HG03469 (cell line): ENCODE measurements around the gene SETX.
"Not testable (repeated sequence)": the region's sequence is repeated elsewhere in the genome, so short reads cannot be mapped to it uniquely, and the experiment has no call there.

Experiments used
- ATAC-seq: cut with Tn5 transposase; IDR thresholded peaks from one replicate; pipeline ENCODE4 v1.9.1; 2021; ENCODE audit warnings: mild to moderate bottlenecking, moderate library complexity, moderate number of reproducible peaks; ENCODE audit not compliant: unreplicated experiment

Gene SETX

DNA sequence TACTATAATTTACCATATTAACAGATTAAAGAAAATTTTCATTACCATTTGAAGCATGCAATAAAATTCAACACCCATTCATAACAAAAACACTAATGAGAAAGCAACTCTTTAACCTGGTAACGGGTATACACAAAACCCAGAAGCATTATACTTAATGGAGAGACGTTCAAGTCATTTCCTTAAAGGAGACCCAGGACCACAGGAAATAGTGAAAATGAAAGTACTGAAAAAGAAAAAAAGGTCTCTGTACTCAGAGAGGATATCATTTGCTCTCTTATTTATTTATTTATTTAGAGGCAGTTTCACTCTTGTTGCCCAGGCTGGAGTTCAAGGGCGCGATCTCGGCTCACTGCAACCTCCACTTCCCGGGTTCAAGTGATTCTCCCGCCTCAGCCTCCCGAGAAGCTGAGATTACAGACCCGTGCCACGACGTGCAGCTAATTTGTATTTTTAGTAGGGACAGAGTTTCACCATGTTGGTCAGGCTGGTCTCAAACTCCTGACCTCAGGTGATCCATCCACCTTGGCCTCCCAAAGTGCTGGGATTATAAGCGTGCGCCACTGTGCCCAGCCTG is 61.6 kb downstream of the SETX start:
- no peak for ATAC-seq

DNA sequence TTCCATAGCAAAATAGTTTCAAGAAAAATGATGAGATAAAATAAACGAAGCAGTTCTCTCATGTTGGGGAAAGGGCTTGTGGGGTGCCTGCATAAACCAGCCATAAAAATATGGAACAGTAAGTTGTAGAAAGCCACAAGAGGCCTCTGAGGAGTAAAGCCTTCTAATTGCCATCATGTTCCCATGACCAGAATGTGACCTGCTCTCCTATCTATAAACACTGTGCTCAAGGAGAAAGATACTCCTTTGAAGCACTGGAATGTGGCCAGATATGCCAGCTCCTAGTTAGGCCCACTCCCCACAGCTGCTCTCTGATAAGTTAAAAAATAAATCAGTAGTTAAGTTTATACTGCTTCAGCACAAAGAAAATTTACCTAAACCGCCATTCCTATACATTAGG is 65.8 kb downstream of the SETX start:
- no peak for ATAC-seq

DNA sequence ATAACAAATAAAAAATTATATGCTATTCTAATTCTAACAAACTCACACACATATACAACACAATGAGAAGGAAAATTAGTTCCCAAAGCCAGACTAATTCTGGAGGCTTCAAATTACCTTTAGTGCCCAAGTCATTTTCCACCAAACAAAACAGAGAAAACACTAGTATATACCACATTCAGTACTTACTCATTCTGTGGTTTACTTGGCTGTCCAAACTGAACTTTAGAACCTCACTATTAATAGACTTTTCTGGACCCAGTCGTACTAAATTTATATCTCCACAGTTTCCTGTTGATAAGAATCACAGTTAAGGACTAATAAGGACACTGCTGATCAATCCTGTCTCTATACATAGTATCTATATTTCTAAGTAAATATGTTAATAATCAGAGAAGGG is 66.4 kb downstream of the SETX start:
- no peak for ATAC-seq

DNA sequence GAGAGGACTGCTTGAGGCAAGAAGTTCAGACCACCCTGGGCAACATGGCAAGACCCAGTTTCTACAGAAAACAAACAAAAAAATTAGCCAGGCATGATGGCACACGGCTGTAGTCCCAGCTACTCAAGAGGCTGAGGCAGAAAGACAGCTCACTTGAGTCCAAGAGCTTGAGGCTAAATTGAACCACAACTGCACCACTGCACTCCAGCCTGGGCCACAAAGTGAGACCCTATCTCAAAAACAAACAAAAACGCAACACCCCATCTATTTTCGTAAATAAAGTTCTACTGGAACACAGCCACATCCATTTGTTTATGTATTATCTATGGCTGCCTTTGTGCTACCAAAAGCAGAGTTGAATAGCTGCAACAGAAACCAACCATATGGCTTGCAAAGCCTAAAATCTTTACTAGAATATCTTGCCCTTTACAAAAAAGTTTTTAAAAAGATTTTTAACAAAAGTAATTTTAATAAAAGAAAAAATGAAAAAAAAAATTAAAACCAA is 67.5 kb downstream of the SETX start:
- no peak for ATAC-seq

DNA sequence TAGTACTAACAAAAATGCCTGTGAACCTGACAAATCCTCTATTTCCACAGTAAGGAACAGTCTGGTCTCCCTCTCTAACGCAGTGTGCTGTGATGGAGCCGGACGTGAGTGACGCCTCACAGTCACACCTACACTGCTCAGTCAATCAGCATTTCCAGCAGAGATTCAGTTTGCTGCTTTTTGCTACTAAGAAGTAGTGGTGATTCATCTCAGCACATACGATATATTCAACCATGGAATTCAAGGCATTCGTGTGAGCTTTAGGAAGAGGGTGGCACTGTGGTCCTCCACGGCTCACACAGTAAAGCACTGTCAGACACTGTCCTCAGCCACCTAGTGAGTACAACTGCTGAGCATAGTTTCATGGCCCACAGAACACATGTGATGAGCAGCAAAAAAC is 70.9 kb downstream of the SETX start:
- ATAC-seq: no peak

DNA sequence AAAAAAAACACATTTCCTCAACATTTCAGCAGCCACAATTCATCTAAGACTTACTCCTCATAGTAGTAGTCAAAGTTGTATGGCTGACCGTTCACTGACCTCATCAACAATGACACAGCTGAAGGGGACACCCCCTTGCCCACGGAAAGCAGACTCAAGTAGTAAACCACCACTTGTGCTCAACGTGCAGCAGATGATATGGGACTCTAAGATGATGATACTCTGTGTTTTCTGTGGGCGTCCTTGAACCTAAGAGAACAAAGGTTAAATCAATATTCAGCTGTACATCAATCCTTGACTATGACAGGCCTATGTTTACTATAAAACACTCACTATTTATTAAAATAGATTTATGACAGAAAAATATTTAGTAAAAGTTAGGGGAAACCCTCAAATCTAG is 71.6 kb downstream of the SETX start:
- no peak for ATAC-seq

DNA sequence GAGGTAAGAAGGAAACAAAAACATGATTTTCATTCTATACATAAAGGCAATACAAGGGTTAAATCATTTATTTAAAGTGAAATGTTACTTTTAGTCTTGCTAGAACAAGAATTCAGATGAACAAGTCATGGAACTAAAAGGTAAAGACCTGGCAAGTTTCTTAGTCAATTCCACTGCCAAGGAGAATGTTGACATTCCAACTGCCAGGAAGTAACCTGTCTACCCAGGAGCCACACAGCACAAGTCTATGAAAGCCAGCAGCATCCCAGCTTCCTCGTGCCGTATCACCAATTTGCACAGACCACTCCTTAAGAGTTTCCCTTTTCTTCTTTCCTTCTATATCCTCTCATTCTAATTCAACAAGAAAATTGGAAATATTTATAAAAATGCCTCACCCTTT is 79.9 kb downstream of the SETX start:
- no peak for ATAC-seq

DNA sequence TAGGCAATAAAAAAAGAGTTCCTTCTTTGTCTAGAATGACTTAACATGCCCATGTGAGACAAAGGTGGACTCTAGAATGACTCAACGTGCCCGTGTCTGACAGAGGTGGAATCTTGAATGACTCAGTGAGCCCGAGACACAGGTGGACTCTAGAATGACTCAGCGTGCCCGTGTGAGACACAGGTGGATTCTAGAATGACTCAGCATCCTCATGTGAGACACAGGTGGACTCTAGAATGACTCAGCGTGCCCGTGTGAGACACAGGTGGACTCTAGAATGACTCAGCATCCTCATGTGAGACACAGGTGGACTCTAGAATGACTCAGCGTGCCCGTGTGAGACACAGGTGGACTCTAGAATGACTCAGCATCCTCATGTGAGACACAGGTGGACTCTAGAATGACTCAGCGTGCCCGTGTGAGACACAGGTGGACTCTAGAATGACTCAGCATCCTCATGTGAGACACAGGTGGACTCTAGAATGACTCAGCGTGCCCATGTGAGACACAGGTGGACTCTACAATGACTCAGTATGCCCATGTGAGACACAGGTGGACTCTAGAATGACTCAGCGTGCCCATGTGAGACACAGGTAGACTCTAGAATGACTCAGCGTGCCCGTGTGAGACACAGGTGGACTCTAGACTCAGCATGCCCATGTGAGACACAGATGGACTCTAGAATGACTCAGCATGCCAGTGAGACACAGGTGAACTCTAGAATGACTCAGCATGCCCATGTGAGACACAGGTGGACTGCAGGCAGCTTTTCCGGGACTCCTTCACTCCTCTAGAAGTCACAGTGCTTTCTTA is 84.9 kb downstream of the SETX start:
- ATAC-seq: not testable (repeated sequence)

DNA sequence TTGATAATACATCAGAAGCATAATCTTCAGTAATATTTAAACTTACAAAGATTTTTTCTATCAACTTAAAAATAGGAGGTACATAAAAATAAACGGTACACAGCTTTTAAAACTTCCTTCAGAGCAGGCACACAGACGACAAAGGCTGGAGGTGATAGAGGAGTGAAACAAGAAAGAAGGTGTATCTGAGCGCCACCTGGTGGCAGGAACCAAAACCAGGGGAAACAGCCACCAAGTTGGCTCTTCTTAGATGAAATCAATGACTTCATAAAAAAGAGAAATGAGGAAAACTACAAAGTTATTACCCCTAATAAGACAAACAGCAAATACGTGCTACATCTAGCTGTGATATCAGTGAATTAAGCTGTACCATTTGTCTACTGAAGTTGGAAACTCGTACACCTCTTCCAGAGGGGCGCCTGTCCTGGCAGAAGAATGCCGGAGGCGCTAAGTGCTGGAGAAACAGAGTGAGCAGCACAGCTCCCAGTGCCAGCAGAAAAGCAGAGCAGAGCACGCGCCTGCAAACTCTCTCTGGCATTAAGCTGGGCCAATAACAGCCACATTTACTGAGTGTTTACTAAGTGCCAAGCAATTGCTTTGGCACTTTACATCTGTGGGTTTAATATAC is 85.9 kb downstream of the SETX start:
- no peak for ATAC-seq

DNA sequence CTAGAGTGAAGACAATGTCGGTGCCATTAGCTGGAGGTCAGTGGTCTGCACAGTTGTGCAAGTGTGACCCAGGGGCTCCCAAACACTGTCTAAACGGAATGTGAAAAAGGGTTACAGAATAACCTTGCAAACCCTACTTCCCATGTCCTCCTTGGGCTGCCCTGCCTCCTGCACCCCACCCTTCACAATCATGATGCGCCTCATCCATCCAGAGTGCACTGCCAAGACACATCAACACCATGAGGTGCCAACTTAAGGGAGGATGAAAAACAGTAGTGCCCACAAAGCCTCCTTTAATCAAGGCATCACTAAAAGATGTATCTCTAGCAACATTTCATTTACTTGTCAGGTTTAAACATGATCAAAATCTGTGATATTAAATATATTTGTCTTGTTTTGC is 87.1 kb downstream of the SETX start:
- ATAC-seq: no peak

DNA sequence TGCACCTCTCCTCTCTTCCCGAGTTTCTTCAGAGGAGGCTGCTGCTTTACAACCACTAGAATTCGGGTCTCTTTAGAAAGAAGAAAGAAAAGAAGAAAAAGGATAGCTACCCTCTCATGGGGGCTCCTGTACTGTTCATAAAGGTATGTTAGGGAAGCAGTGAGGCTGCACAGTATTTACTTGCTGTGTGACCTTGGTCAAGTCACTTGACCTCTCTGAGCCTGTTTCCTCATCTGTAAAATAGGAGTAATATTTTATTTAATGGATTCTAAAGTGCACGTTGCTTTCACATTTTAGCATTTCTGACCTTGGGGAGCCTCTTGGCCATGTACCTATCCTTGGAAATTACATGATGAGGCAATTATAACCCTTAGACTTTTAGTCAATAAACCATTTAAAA is 88.8 kb downstream of the SETX start:
- ATAC-seq: no peak

DNA sequence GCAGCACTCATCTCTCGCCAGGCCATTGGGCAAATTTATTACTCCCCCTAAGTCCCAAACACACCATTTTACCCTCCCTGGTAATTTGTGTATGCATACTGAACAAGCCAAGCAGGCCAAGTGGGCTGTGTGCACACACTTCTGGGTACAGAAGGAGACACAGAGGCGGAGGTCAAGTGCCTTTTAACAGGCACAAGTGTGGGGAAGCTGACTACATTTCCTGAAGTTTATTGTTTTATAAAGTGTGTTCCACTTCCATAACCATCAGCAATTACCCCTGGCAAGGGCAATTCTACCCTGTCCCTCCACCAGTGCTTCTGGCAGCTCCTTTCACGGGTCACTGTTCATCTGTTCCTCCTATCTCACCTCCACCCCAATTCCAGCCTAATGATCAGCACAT is 93.9 kb downstream of the SETX start:
- ATAC-seq: no peak

DNA sequence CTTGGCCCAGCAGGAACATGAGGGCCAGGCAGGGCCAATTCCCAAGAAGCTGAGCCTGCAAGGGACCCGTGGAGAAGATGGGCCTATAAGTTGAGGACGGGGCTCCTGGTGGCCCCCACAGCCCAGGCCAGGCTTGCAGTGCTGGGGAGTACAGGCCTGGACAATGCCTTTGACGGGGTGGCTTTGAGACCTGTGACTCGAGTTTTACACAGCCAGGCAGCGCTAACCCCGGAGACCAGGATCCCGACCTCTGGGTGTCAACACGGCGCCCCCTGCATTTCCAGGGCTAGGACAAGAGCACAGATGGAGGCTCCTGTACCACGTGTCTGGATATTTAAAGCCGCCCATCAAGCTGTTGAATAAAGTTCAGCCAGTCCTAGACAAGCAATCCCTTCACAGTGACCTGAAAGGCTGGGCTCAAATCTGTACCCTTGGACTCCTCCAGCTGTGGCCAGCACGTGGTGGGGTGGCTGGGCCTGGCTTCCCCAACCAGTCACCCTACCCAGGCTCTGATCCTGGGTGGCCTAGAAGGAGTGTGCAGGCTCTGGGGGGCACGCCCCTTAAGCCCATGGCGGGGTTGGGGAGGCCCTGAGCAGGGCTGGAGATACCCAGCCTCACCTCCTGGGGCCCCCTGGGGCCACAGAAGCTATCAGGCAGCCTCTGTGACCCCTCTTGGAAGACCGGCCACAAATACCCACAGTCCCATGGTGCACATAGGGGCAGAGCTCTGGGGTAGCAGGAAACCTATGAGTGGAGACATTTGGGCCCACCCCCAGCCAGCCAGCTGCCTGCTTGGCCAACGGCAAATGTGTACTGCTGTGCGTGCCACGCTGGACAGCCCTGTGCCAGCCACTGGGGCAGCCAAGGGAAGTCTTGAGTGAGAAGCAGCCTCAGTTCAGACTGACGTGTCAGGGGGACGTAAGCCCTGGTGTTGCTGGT is 104.2 kb downstream of the SETX start:
- no peak for ATAC-seq

DNA sequence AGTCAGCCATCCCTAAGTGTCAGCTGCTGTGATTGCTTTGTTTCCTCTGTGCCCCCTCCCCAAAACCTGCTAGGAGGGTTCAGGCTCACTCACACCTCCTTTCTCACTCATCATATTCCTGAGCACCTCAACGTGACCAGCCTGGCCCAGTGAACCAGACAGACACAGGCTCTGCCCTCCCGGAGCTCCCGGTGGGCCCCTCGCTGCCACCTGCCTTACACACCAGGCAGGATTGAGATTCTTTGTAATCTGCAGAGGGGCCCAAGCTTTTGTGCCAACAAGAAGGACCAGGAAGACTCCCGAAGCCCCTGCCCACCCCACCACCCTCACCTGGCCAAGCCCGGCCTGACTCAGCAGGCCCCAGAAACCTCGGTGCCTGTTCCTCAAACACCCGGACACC is 105.1 kb downstream of the SETX start:
- ATAC-seq: no peak

DNA sequence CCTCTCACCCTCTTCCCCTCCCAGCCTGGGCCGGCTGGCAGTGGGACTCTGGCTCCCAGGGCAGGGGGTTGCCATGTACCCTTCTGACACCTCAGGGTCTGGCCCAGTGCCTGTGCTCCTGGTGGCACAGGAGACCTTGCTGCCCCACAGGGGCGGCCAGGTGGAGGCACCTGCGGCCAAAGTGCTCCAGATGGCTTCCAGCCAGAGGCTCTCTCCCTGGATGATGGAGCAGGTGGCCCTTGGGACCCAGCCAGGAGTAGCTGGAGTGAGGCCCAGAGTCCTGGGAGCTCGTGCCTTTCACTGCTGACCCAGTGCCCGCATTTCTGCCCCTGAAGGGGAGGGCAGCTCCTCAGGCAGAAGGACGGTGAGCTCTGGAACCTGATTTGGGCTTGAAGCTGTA is 105.7 kb downstream of the SETX start:
- no peak for ATAC-seq

DNA sequence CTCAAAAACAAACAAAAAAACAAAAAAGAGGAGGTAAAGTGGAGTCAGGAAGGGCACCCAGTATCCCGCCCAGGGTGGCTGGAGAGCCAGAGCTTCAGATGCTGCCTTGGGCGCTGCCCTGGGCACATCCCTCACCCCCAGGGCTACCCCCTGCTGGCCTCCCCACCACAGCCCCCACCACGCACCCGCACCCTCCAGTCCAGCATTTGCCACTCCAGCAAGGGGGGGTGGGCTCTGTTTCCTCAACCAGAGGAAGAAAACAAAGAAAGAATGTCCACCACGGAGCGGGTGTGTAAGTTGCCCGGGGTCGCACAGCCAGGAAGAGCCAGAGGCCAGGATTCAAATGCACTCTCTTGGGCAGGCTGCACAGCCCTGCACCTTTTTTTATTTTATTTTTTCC is 106.8 kb downstream of the SETX start:
- no peak for ATAC-seq

DNA sequence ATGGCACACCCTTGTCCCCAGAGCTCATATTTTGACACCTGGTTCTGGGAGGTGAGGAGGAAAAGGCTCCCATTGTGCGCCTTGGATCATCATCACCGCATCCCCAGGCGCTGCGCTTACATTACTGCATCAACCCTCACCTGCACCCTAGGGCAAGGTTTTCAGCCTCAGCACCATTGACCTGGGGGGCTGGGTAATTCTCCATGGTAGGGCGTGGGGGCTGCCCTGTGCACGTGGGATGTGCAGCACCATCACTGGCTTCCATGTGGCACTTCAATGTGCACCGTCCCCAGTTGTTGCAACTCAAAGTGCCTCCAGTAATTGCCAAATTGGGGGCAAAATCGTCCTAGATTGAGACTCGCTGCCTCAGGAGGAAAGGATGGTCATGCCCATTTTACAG is 109.3 kb downstream of the SETX start:
- no peak for ATAC-seq

DNA sequence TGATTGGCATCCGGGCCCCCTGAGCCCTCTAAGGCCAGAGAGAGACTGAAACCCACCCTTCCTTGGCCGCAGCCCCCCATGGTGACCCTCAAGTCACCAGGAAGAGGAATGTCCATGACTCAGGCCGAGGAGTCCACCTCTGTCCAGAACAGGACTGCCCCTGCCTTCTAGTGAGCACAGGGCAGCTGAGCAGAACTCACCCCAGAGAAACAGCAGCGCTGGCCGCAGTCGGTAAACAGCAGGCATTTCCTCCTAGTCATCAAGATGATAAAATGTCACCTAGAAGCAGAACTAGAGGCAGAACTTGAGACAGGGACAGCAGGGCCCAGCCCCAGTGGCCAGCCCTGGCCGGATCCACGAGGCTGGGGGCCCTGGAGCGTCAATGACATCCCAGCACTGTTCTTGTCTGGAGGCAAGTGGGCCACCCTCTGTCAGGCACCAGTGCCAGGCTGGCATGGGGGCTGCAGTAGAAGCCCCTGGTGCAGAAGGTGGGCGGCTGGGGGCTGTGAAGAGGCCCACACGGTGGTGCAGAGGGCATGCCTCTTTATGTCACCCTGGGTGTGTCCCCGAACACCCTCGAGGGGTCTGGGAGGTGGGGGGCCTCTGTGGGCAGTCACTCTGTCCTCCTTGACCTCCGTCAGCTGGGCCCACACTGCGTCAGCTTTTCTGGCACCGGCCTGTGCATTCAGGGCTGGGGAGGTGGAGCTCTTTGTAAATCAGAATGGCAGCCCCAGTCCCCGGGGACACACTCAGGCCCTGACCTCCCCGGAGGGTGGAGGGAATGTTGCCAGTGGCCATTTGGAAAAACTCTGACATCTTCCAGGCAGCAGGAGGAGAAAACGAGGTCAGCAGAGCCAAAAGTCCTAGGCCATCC is 110.0 kb downstream of the SETX start:
- ATAC-seq: no peak

DNA sequence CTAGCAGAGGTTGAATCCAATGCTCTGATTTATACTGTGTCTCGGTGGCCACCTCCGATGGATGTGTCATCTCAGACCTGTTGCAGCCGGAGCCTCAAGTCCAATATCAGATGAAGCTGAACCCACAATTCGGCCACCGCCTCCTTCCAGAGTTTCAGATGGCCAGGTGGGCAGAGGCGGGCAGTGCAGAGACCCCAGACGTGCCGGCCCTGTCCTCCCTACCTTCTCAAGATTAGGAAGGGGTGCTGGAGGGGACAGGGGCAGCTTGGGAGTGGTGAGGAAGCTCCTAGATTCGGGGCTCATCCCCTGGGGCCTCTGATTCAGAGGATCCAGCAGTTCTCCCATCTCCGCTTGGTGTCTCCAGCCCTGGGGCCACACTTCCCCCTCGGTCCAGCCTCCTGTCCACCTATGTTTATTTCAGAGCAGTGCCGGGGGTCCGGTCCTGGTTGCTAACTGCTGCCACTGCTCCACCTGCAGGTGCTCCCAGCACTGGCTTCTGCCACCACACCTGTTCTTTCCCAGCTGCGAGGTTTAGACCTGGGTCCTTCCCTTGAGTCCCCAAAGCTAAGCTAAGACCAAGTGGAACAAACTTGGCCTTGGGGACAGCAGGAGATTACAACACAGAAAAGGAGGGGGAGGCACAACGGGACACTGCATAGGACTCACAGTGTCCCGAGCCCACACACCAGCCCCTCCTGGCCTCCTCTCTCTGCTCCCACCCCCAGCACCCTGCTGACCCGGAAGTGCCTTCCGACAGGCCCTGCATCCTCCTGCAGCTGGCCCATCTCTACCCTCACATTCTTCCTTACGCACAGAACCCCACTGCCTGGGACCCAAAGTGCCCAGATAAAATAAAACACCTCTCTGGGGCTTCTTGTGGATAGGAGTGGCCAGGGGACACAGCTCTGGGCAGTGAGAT is 111.4 kb downstream of the SETX start:
- no peak for ATAC-seq
